ENCODE data around the gene KCNK5. TPM values are rescaled to one million over a fixed set of nuclear protein-coding genes. Genes with fewer than 3 reads are reported as not detected.

The KCNK5 gene
- total RNA-seq, 1 donor from 2014 or later, result not detected

GRCh38 chr6:39197922-39198500 lies 31.3 kb downstream of the KCNK5 start:
- no peak for DNase-seq (ENCODE audit: low read depth in 2 of 2)

DNA sequence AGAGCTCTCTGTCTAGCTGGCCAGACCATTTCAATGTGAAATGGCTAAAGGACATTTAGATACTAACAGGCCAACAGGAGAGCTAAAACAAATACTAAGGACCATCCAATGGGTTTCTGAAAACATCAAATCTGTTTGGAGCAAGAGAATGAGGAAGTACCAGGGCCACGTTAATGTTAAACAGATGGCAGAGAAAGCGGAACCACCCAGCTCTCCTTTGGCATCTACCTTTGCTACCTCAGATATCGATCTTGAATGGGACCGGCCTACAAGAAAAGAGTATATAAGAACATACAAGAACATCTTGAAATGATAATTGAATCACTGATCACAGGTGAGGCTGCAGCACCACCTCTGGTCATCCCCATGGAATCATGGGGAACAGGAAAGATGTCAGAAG lies 31.8 kb downstream of the KCNK5 start:
- DNase-seq (ENCODE audit: low read depth in 2 of 2), result no peak

DNA sequence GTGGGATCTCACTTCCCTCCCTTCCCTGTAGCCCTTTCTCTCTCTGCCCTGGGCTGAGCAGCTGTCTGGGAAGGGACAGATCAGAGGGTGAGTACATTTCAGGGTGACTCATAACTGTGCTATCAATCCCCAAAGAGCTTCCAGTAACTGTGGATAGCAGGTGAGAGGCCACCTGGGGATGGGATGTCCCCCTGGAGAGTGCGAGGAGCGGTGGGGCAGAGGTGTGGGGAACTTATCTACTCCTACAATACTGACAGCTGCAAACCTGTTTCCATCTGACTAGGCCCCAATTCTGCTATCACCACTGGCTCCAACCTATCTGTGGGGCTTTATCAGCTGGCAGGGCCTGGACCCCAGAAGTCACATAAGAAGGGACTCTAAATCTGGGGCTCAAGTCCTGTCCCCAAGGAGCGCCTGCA lies 32.6 kb downstream of the KCNK5 start:
- no peak for DNase-seq (ENCODE audit: low read depth in 2 of 2)

DNA sequence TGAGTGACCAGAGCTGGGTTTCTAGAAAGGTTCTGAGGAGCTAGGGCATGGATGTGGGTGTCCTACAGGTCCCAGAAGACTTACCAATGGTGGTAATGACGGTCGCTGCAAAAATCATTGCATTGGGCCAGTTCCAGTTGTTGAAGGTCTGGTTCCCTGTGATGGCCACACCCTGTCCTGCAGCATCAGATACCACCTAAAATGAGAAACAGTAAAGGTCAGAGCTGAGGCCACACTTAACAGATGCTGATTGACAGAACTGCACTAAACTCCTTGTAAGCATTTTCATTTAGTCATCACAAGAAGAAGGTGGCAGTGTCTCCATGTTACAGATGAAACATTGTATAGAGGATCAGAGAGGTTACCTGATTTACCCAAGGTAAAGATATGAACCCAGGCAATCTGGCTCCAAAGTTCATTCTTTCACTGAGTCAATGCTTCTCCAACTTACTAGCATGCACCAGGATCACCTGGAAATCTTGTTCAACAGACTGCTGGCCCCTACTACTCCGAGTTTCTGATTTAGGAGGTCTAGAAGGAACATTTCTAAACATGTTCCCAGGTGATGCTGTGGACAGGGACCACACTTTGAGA lies 33.4 kb downstream of the KCNK5 start:
- DNase-seq (ENCODE audit: low read depth in 2 of 2), result no peak

DNA sequence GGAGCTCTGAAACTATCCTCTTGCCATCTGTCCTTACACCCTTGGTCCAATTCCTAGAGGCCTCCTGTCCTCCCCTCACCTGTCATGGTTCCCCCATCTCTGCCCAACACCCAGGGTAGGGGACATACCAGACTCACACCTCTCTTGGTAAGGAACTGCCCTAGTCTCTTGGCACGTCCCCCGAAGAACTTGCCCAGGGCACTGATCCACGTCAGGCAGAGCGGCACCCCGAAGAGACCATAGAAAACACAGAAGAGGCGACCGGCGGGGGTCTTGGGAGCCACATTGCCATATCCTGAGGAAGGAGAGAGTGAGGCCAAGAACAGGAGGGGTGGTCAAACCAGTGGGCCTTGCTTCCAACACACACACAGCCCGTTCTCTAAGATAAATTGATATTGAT lies 34.8 kb downstream of the KCNK5 start:
- DNase-seq (ENCODE audit: low read depth in 2 of 2), result no peak

GRCh38 chr6:39193201-39193791 lies 36.0 kb downstream of the KCNK5 start:
- DNase-seq (ENCODE audit: low read depth in 2 of 2), result no peak

- no peak for DNase-seq (ENCODE audit: low read depth in 2 of 2)
Measured at GRCh38 chr6:39192736-39193135, 36.5 kb downstream of the KCNK5 start.

- DNase-seq (ENCODE audit: low read depth in 2 of 2), result no peak
Measured at GRCh38 chr6:39191236-39191930, 37.9 kb downstream of the KCNK5 start.

DNA sequence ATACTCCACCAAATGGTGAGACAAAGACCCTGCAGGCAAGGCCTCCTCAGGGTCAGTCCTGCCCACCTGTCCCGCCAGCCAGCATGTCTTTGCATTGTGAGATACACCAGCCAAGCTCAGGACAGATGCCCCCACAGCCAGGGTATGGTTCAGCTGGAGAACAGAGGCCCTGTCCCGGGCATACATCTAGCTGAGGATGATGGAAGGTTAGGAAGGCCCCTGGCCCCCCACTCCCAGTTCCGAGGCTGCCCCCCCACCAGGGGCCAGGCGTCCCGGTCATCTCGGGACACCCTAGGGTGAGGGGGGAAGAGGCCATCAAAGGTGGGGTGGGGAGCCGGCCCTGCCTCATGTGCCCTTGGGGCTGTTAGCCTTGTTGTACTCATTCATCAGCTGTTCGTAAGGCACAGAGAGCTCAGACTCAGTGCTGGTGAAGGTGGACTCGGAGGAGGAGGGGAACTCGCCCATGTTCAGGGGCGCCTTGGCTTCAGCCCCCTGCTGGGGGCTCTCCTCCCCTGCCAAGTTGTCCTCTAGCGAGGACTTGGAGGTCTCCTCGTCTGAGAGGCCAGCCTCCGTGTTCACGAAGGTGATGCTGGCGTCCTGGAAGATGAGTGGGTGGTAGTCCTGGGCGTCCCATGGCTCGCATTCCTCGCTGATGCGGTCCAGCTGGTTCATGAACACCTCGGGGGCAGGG lies 38.6 kb downstream of the KCNK5 start:
- DNase-seq (ENCODE audit: low read depth in 2 of 2), result no peak

- DNase-seq (ENCODE audit: low read depth in 2 of 2), result no peak
Measured at GRCh38 chr6:39189915-39190544, 39.2 kb downstream of the KCNK5 start.

DNA sequence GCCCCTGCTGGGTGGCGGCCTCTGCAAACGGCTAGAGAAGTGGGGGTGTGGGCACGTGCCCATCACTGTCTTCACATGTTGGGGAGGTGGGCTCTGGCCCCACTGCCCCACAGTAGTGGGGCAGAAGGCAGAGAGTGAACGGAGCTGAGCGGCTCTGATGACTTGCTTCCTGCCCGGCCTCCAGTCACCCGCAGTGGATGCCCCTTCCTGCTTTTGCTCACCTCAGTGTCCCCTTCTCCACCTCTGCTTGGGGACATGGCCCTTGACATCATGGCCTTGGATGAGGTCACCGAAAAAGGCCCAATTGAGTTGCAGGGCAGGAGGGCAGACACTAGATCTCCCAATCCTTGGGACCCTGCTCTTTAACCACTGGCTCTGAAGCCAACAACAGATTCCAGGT lies 40.1 kb downstream of the KCNK5 start:
- DNase-seq (ENCODE audit: low read depth in 2 of 2), result no peak

DNA sequence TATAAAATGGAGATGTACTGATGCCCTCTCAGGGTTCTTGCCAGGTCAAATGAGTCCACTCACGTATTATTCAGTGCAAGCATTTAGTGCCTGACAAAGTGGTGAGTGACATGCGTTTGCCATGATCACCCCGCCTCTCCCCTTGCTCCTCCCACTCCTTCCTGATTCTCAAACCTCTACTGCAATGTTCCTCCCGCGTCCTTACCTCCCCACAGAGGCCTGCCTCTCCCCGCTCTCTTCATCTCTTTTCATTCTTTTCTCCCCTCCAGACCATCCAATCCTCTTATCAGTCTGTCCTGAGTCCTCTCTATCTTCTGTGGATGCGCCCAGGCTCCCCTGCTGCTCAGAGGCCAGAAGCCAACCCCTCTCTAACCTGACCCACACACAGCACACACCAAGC lies 40.7 kb downstream of the KCNK5 start:
- no peak for DNase-seq (ENCODE audit: low read depth in 2 of 2)

- no peak for DNase-seq (ENCODE audit: low read depth in 2 of 2)
Measured at GRCh38 chr6:39188098-39188450, 41.2 kb downstream of the KCNK5 start.

- DNase-seq (ENCODE audit: low read depth in 2 of 2), result no peak
Measured at GRCh38 chr6:39184906-39185580, 44.2 kb downstream of the KCNK5 start.

DNA sequence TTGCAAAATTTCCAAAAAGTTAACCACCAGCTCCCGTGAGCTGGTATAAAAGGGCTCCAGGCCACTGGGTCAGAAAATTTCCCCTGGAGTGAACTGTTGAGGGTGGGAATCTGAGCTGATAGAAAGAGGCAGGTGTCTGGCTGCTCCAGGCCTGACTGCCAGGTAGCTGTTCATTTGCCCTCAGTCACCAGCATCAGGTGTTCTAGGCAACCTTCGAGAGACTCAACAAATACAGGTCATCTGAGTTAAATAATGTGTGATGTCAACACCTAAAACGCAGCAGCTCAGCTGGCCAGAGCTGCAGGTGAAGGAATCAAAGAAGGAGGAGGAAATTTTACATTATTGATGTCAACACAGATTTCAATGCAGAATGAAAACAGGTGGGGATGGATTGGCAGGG lies 46.7 kb downstream of the KCNK5 start:
- DNase-seq (ENCODE audit: low read depth in 2 of 2), result no peak

GRCh38 chr6:39181826-39182225 lies 47.4 kb downstream of the KCNK5 start:
- no peak for DNase-seq (ENCODE audit: low read depth in 2 of 2)

DNA sequence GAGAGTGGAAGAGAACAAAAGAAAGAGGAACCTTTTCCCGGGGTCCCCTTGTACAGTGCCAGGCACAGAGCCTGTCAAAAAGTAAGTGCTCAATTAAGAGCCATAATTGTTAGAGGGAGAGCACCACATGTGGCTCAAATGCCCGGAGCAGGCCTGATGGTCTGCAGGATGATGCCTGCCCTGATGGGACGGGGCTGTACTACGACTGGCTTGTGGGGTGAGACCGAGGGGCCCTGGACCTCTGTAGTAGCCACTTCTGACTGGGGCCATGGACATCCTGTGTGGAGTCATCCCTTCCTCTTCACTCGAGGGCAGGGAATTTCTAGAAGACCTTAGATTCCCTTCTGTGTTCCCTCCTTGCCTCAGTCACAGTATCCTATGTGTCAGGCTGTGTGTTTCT lies 47.9 kb downstream of the KCNK5 start:
- DNase-seq (ENCODE audit: low read depth in 2 of 2), result no peak

DNA sequence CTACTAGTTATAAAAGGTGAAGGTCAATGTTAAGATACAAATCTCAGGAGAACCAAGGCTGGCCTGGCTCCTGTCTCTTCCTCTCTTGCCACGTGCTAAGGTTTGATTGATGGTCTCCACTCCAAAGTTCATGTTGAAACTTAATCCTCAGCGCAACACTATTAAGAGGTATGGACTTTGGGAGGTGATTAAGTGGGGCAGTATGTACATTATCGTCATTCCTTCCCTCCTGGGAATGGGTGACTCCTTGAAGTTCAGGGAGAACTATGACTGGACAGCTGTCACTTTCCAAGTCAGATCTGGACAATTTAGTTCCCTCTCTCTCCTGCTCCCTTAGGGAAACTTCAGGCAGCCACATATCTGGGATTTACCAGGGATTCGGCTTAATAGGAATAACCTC lies 50.5 kb downstream of the KCNK5 start:
- no peak for DNase-seq (ENCODE audit: low read depth in 2 of 2)

- DNase-seq (ENCODE audit: low read depth in 2 of 2), result no peak
Measured at GRCh38 chr6:39178235-39178634, 51.0 kb downstream of the KCNK5 start.

DNA sequence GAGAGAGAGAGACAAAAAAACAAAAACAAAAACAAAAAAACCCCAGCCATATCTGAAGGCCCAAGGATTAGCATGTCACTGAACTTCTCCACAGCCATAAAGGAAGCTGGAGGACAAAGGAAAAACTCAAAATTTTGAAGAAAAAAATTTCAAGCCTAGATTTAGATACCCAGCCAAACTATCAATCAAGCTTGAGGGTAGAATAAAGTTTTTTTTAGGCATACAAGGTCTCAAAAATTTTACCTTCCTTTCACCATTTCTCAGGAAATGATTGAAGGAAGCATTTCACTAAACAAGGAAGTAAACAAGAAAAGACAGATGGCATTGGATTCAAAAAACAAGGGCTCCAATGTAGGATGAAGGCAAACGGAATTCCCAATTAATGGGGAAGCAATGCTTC lies 52.1 kb downstream of the KCNK5 start:
- no peak for DNase-seq (ENCODE audit: low read depth in 2 of 2)

- no peak for DNase-seq (ENCODE audit: low read depth in 2 of 2)
Measured at GRCh38 chr6:39173270-39173669, 56.0 kb downstream of the KCNK5 start.
